Activated T-helper 1 cell treated with anti-CD3 and anti-CD28 coated beads, Interleukin-12 subunit alpha, Interleukin-12 subunit beta, Interleukin-2, Interleukin-4 antibody, amounts not matched to agents 30 ng/mL and 10 ng/mL and 1 ng/mL, durations not matched to agents 14 hours and 24 hours and 36 hours (primary cell): Measurements from ENCODE around the gene HSPA4L. TPM values are rescaled to one million over a fixed set of nuclear protein-coding genes. Genes with fewer than 3 reads are reported as not detected.

Experiments
- total RNA-seq: library from RNA; stranded (reverse); gene quantifications from 2 replicates; pipeline ENCODE4 v1.2.3, GENCODE V29; 2022

HSPA4L gene
- total RNA-seq, 1 donor from 2014 or later = 2.5 TPM

Other genes with a start within 250 kb of the HSPA4L start
- 0.02 TPM in 1 of 2 replicates, not detected in the other for gene INTU, start 149.4 kb upstream of the HSPA4L start, total RNA-seq
- not detected in 2 replicates for gene SLC25A31, start 51.9 kb upstream of the HSPA4L start, total RNA-seq
- gene PLK4, start 98.6 kb downstream of the HSPA4L start, total RNA-seq = 40.7 and 41.2 TPM in 2 replicates
- gene MFSD8, start 182.9 kb downstream of the HSPA4L start, total RNA-seq = 18.7 and 21.1 TPM in 2 replicates
- gene ABHD18, start 183.1 kb downstream of the HSPA4L start, total RNA-seq = 18.3 and 18.5 TPM in 2 replicates